Prostate gland (tissue), 2 donors: ENCODE measurements around the gene NSMCE1. TPM values are rescaled to one million over a fixed set of nuclear protein-coding genes. Genes with fewer than 3 reads are reported as not detected.
"Not testable (repeated sequence)": the region's sequence is repeated elsewhere in the genome, so short reads cannot be mapped to it uniquely, and the experiment has no call there.

Experiments used
- DNase-seq: peaks from one replicate; pipeline ENCODE4 v3.0.0-alpha.2; 2019; ENCODE audit warnings: low spot score
- H3K27ac ChIP-seq, 2 donors: fragments of 200-600 bp; sonication (generic); 2 replicates each; pipeline ENCODE4 v1.5.1; 2017 to 2019
- H3K27me3 ChIP-seq: fragments of 200-600 bp; sonication (generic); replicated peaks from 2 replicates; pipeline ENCODE4 v1.5.1; 2019; ENCODE audit not compliant: insufficient read depth
- H3K36me3 ChIP-seq, 2 donors: fragments of 200-600 bp; sonication (generic); 1 replicate in 1 of 2; 2 replicates in 1 of 2; pipeline versions ENCODE4 v1.5.1 to v1.8.1; 2017 to 2019
- H3K4me1 ChIP-seq: fragments of 200-600 bp; sonication (generic); replicated peaks from 2 replicates; pipeline ENCODE4 v1.5.1; 2019
- H3K4me3 ChIP-seq, 2 donors: fragments of 200-600 bp; sonication (generic); 2 replicates each; pipeline ENCODE4 v1.5.1; 2017 to 2019
- H3K9me3 ChIP-seq: fragments of 200-600 bp; sonication (generic); 2 replicates; pipeline ENCODE4 v1.5.1; 2017
- POLR2A ChIP-seq: fragments of 450-650 bp; IDR thresholded peaks from one replicate; pipeline ENCODE4 v1.6.1; 2016; ENCODE audit warnings: antibody characterized with exemption, mild to moderate bottlenecking
- POLR2AphosphoS5 ChIP-seq: sonication (generic); formaldehyde crosslinking; IDR thresholded peaks from one replicate; pipeline ENCODE4 v1.6.1; 2017; ENCODE audit warnings: antibody characterized with exemption
- WGBS: methylation state at CpG from one replicate; pipeline ENCODE4 v1.1.5; 2018; 5-methylcytosine and 5-hydroxymethylcytosine counted together
- intact Hi-C: fragments of 100-400 bp; cut with DNase I; formaldehyde crosslinking; loops from one replicate; pipeline ENCODE4 v1.14.2; 2022
- total RNA-seq, 2 donors: library from RNA; depleted of rRNA; stranded (reverse); fragments of >200 nt; gene quantifications; one replicate each; pipeline ENCODE4 v1.1.0, GENCODE V29; 2016
- TF ChIP-seq, protein P1 (sequence below), 4 experiments: fragments of 200-600 bp in 2 of 4; fragments of 450-650 bp in 2 of 4; sonication (generic) in 2 of 4; IDR thresholded peaks; 1 replicate in 3 of 4; 2 replicates in 1 of 4; pipeline ENCODE4 v1.5.1; 2016 to 2019; ENCODE audit warnings: antibody characterized with exemption in 4 of 4, mild to moderate bottlenecking in 2 of 4, moderate library complexity in 2 of 4

NSMCE1 gene
- total RNA-seq, 2 donors from 2014 or later, result 55.4 to 71.7 TPM

GRCh38 chr16:27269300-27270150, 953 bp upstream of the NSMCE1 start:
- DNase-seq, result no peak
- intact Hi-C loops, result loop anchor here (2.0 kb wide), 1 partner anchor 35 kb away; no protein-coding TSS in a partner anchor
- Histone ChIP-seq H3K9me3 (no peaks in the 10 kb centered on the region), H3K36me3 (no peaks in the 10 kb centered on the region), H3K27me3 (no peaks in the 10 kb centered on the region), H3K27ac (peak overlapping the region in 1 of 2 donors; percentile 84), H3K4me1 (no peaks in the 10 kb centered on the region), H3K4me3 (peak overlapping the region in 1 of 2 donors; percentile 92)
- TF ChIP-seq, protein P1, sequence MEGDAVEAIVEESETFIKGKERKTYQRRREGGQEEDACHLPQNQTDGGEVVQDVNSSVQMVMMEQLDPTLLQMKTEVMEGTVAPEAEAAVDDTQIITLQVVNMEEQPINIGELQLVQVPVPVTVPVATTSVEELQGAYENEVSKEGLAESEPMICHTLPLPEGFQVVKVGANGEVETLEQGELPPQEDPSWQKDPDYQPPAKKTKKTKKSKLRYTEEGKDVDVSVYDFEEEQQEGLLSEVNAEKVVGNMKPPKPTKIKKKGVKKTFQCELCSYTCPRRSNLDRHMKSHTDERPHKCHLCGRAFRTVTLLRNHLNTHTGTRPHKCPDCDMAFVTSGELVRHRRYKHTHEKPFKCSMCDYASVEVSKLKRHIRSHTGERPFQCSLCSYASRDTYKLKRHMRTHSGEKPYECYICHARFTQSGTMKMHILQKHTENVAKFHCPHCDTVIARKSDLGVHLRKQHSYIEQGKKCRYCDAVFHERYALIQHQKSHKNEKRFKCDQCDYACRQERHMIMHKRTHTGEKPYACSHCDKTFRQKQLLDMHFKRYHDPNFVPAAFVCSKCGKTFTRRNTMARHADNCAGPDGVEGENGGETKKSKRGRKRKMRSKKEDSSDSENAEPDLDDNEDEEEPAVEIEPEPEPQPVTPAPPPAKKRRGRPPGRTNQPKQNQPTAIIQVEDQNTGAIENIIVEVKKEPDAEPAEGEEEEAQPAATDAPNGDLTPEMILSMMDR (IDR thresholded peaks at IDR 0.05), result no peak
- TF ChIP-seq POLR2AphosphoS5, result no peak
- no peak for TF ChIP-seq POLR2A
- WGBS, result 81% methylated on average over 9 of the region's 9 CpGs

DNA sequence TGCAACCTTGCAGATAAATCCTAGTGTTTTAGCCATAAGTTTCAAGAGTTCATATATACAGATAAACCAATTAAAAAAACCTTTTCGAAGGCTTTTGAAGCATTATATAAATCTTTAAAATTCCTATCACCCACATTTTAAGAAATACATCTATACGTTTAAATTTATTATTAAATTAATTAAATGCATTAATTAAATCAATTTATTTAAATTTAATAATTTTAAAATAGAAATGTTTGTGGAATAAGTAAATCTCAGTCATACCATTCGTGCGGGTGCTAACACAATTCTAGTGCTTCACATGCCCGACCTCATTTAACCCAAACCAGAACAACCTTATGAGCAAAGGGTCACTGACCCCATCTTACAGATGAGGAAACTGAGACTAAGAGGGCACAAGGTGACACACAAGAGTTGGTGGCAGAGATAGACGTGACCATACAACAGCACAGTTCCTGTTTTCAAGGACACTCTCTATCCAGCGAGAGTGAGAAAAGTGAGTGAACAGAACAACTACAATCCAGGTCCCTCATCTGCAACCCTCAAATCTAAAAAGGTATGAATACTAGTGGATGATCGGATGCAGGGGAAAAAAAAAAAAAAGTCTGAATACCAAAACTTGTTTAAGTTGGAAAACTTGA, 1.4 kb downstream of the NSMCE1 start:
- TF ChIP-seq POLR2A (no peak), POLR2AphosphoS5 (no peak)
- TF ChIP-seq, protein P1 (IDR thresholded peaks at IDR 0.05), result no peak
- H3K36me3 ChIP-seq, result no peaks in the 10 kb centered on the region
- H3K27me3 ChIP-seq, result no peaks in the 10 kb centered on the region
- intact Hi-C loops, result no loop called here
- H3K4me1 ChIP-seq, result no peaks in the 10 kb centered on the region
- DNase-seq, result no peak
- H3K9me3 ChIP-seq, result no peaks in the 10 kb centered on the region
- WGBS, result 77% methylated on average over 8 of the region's 8 CpGs
- H3K27ac ChIP-seq, result no peak overlapping the region
- no peak overlapping the region for H3K4me3 ChIP-seq

DNA sequence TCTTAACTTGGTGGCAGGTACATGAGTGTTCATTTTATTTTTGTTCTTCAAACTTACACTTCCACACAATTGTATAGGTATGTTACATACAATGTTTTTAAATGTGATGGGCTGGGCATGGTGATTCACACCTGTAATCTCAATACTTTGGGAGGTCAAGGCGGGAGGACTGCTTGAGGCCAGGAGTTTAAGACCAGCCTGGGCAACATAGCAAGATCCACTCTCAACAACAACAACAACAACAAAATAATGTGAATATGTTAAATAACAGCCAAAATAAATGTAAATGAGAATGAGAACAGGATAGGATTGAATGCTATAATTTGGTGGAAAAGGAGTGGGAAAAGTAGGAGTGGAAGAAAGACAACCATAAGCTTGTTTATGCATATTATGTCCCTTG, 2.6 kb downstream of the NSMCE1 start:
- Histone ChIP-seq H3K9me3 (no peaks in the 10 kb centered on the region), H3K4me1 (no peaks in the 10 kb centered on the region), H3K27ac (no peak overlapping the region), H3K27me3 (no peaks in the 10 kb centered on the region), H3K36me3 (no peaks in the 10 kb centered on the region), H3K4me3 (no peak overlapping the region)
- WGBS, result 96% methylated on average over 1 of the region's 1 CpG
- no peak for DNase-seq
- TF ChIP-seq, protein P1 (IDR thresholded peaks at IDR 0.05), result no peak
- TF ChIP-seq POLR2A, result no peak
- TF ChIP-seq POLR2AphosphoS5, result no peak
- intact Hi-C loops, result no loop called here

DNA sequence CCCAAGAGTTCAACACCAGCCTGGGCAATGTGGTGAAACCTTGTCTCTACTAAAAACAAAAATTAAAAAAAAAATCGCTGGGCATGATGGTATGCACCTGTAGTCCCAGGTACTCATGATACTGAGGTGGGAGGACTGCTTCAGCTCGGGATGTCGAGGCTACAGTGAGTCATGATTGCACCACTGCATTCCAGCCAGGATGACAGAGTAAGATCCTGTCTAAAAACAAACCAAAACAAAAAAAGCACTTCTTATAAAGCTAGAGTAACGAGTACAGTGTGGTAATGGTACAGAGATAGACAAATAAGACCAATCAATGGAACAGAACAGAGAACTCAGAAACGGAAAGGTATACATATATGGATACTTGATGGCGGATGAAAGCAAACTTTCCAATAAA, 4.4 kb downstream of the NSMCE1 start:
- no peak for TF ChIP-seq POLR2AphosphoS5
- TF ChIP-seq, protein P1 (IDR thresholded peaks at IDR 0.05), result no peak
- TF ChIP-seq POLR2A, result no peak
- Histone ChIP-seq H3K4me1 (peaks cover 3% of the 10 kb centered on the region), H3K27me3 (no peaks in the 10 kb centered on the region), H3K27ac (peak overlapping the region; percentile 60 to 66), H3K9me3 (no peaks in the 10 kb centered on the region), H3K36me3 (no peaks in the 10 kb centered on the region), H3K4me3 (no peak overlapping the region)
- no peak for DNase-seq
- intact Hi-C loops, result loop anchor here (5.0 kb wide), 1 partner anchor 53 kb away; no protein-coding TSS in a partner anchor
- WGBS, result 37% methylated on average over 6 of the region's 6 CpGs

GRCh38 chr16:27262904-27263423, 5.6 kb downstream of the NSMCE1 start:
- 74% methylated on average over 2 of the region's 2 CpGs for WGBS
- Histone ChIP-seq H3K27ac (peak overlapping the region in 1 of 2 donors; percentile 66), H3K4me1 (peaks cover 13% of the 10 kb centered on the region)
- not testable (repeated sequence) for H3K27me3 ChIP-seq, DNase-seq, H3K36me3 ChIP-seq, H3K9me3 ChIP-seq, H3K4me3 ChIP-seq
- intact Hi-C loops, result loop anchor here (5.0 kb wide), 1 partner anchor 54 kb away; no protein-coding TSS in a partner anchor
